HG03103 (cell line): Measurements from ENCODE around the gene HERC2.
"Not testable (repeated sequence)": the region's sequence is repeated elsewhere in the genome, so short reads cannot be mapped to it uniquely, and the experiment has no call there.

Source experiments
- ATAC-seq: cut with Tn5 transposase; IDR thresholded peaks from one replicate; pipeline ENCODE4 v1.9.1; 2021; ENCODE audit warnings: low read depth; ENCODE audit not compliant: unreplicated experiment

Gene HERC2

GRCh38 chr15:28133281-28133680, 188.7 kb downstream of the HERC2 start:
- no peak for ATAC-seq

- ATAC-seq: no peak
Measured at GRCh38 chr15:28132524-28133275, 189.3 kb downstream of the HERC2 start.

GRCh38 chr15:28131946-28132345, 190.0 kb downstream of the HERC2 start:
- ATAC-seq: no peak

GRCh38 chr15:28131400-28131799, 190.6 kb downstream of the HERC2 start:
- no peak for ATAC-seq

- no peak for ATAC-seq
Measured at GRCh38 chr15:28130651-28131050, 191.3 kb downstream of the HERC2 start.

GRCh38 chr15:28129231-28129848, 192.6 kb downstream of the HERC2 start:
- no peak for ATAC-seq

- no peak for ATAC-seq
Measured at GRCh38 chr15:28128031-28128430, 193.9 kb downstream of the HERC2 start.

- ATAC-seq: no peak
Measured at GRCh38 chr15:28127036-28127435, 194.9 kb downstream of the HERC2 start.

GRCh38 chr15:28125673-28126651, 196.0 kb downstream of the HERC2 start:
- ATAC-seq: no peak

- ATAC-seq: no peak
Measured at GRCh38 chr15:28124841-28125240, 197.1 kb downstream of the HERC2 start.

GRCh38 chr15:28123408-28124023, 198.5 kb downstream of the HERC2 start:
- no peak for ATAC-seq

- ATAC-seq: no peak
Measured at GRCh38 chr15:28122038-28122949, 199.7 kb downstream of the HERC2 start.

GRCh38 chr15:28121577-28121976, 200.4 kb downstream of the HERC2 start:
- not testable (repeated sequence) for ATAC-seq

GRCh38 chr15:28120359-28120640, 201.7 kb downstream of the HERC2 start:
- ATAC-seq: no peak

GRCh38 chr15:28118531-28118930, 203.4 kb downstream of the HERC2 start:
- ATAC-seq: no peak

- no peak for ATAC-seq
Measured at GRCh38 chr15:28118083-28118482, 203.9 kb downstream of the HERC2 start.

GRCh38 chr15:28117432-28117990, 204.5 kb downstream of the HERC2 start:
- no peak for ATAC-seq

- no peak for ATAC-seq
Measured at GRCh38 chr15:28116521-28117431, 205.2 kb downstream of the HERC2 start.

- no peak for ATAC-seq
Measured at GRCh38 chr15:28115871-28116270, 206.1 kb downstream of the HERC2 start.
